HG03159 (cell line): ENCODE results near the gene PHKB.
"Not testable (repeated sequence)": the region's sequence is repeated elsewhere in the genome, so short reads cannot be mapped to it uniquely, and the experiment has no call there.

ENCODE experiments used
- ATAC-seq: cut with Tn5 transposase; IDR thresholded peaks from one replicate; pipeline ENCODE4 v1.9.1; 2021; ENCODE audit warnings: mild to moderate bottlenecking, moderate library complexity; ENCODE audit not compliant: unreplicated experiment

PHKB gene

DNA sequence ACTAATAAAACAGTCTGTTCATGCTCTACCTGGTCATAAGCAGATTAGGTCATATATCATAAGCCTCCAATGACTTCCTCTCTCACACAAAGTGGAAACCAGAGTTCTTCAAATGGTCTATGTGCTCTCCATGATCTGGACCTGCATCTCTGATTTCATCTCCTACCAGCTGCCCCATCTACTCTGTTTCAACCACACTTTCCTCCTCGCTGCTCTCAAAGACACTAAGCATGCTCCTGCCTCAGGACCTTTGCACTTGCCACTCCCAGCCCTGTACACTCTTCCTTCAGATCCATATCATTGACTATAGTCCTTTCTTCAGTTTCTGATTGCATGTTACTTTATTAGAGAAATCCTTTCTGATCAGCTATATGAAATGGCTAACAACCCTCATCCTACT is 196.8 kb downstream of the PHKB start:
- ATAC-seq, result no peak

DNA sequence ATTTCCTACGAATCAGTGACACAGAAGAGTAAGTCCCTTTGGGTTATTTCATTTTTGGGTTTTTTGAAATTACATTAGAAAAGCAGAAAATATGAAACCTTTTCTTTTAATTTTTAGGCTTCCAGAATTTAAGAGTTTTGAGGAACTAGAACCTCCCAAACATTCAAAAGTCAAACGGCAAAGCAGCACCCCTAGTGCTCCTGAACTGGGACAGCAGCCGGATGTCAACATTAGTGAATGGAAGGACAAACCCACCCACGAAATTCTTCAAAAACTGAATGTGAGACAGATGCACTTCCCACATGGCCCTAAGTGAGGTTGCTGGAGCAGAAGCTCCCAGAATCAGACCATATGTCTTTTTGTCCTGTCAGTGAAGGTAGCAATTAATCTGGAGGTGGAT is 199.4 kb downstream of the PHKB start:
- no peak for ATAC-seq

DNA sequence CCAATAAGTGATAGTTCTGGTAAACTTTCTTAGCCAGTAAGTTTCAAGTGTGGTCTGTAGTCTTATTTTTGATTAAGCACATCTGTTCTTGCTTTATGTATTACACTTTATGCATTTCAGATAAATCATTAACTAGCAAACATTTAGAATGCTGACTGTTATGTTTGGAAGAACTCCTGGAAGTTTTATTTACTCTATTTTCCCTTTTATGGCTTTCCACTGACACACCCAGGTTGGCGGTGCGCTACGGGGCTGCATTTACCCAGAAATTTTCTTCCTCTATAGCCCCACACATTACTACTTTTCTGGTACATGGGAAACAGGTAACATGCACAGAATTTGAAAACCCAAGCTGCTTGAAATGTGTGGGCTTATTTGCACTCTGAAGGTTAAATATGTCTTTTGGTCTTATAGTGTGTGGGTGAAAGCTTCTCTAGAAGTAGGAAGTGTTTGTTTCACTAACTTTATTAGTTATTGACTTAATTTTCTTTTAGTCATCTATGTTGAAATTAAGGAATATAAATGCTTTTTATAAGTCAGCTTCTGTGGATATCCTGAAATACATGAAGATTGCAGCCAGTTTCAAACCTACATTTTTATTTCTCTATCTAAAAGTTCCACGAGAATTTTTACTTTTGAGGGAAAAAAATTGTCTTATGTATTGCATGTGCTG is 203.7 kb downstream of the PHKB start:
- ATAC-seq, result no peak

DNA sequence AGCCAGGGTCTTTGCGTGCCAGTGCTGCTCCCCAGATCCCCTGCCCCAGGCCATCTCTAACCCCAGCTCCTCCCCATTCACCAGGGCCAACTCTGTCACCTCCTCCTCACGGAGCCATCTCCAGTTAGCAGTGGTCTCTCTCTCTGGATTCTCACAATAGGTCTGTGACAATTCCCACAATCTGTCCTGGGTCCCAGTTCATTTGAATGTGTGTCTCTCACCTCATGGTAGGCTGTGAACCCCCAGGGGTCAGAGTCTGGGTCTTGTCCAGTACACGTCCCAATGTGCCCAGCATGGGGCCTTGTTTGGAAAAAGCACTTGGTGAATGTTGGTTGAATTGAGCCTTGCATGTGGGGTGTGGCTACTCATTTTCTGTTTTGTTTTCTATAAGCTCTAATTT is 205.3 kb downstream of the PHKB start:
- no peak for ATAC-seq

DNA sequence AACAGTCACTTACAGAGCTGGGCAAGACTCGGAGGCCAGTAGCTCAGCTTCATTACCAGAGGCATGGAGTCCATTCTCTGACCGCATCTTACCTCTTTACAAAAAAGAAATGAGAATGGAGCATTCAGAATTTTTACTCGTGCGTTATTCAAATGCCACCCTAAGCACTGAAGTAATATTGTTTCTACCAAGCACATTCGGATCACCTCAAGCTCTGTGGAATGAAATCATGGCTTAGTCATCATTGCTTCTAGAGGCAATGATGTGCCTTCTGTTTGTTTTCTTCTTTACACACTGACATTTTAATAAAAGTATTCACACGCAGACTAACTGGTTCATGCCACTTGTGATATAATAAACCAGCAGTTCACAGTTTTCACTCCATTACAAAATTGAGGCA is 206.8 kb downstream of the PHKB start:
- no peak for ATAC-seq

DNA sequence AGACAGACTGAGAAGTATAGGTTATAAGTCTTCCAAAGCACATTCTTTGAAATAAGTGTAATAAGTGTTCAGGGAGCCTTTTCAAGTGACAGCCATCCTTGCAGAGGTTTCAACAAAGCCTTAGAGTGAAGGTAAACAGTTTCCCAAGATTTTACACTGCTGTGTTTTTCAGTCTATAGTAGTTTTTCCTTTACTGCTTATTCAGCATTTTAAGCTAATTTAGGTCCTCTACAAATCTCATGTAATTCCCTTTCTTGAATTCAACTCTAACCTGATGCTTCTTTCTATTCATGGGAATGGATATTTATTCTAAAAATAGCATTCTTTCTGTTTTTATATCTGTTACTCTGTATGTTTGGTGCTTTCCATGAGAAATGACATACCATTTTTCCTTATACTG is 211.3 kb downstream of the PHKB start:
- ATAC-seq, result no peak

DNA sequence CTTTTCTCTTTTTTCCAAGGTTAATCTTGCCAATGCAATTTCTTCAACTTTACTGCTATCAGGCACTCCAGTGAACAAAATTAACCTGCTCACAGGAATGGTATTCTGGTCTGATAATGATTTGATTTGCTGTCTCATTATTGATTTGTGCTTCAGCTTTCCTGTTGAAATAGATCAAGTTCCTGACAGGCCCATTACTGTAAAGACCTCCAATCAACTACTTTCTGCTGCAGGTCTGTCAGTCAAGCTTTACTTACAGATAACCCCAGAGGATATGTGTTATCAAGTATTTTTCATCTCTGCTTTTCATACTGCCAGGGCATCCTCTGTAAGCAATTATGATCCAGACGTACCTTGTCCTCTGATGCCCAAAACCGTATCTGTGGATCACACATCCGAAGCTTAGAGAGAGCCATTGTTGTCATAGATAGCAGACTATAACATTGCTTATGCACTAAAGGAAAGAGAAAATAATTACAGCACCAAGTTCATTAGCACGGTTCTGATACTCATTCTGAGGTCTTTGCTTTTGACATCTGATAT is 215.6 kb downstream of the PHKB start:
- ATAC-seq, result no peak

DNA sequence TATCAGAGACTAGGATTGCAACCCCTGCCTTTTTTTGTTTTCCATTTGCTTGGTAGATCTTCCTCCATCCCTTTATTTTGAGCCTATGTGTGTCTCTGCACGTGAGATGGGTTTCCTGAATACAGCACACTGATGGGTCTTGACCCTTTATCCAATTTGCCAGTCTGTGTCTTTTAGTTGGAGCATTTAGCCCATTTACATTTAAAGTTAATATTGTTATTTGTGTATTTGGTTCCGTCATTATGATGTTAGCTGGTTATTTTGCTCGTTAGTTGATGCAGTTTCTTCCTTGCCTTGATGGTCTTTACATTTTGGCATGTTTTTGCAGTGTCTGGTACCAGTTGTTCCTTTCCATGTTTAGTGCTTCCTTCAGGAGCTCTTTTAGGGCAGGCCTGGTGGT is 220.4 kb downstream of the PHKB start:
- ATAC-seq, result not testable (repeated sequence)

DNA sequence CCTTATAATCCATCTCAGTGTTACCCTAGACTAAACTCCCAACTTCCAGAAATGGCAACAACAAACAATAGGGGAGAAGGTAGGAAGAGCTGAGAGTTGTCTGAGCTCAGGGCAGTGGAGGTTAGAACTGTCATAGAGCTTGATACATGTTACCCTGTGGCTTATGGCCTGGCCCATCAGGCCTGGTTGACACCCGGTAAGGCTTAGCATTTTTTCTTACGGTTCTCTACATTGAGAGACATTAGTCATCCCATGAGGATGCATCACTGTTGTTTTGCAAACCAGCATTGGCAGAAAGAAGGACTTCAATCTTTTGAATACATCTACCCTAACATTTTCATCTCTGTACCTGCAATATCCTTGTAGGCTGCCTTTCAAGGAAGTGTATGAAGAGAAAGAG is 226.6 kb downstream of the PHKB start:
- ATAC-seq, result no peak

DNA sequence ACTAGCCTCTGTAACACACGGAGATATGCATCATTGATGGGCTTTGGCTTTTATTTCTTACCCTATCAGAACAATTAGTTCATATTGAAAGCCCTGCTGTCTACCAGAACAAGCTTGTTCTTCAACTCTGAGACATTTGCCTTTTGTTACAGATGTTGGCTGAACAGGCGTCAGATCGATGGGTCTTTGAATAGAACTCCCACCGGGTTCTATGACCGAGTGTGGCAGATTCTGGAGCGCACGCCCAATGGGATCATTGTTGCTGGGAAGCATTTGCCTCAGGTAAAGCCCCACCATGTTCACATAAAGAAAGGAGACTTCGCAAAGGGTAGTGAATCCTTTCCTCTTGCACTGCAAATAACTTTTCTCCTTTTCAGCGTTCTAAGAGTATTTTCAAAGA is 232.1 kb downstream of the PHKB start:
- ATAC-seq, result no peak

DNA sequence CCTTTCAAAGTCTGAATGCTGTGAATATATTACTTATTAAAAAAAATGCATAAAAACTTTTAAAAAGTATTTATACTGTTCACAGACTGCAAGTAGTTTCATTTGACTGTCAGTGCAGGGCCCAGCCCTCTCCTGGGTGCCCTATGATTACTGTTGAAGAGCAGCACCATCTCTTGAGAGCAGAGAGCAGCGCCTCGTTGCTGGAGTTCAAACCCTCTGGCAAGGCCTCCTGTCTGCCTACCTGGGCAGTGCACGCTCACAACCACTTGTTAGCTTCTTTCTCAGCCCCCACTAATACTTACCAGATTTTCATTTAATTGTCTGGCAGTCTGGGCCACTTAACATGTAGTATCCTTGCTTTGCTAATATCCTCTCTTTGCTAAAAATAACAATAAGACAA is 233.4 kb downstream of the PHKB start:
- ATAC-seq, result no peak

DNA sequence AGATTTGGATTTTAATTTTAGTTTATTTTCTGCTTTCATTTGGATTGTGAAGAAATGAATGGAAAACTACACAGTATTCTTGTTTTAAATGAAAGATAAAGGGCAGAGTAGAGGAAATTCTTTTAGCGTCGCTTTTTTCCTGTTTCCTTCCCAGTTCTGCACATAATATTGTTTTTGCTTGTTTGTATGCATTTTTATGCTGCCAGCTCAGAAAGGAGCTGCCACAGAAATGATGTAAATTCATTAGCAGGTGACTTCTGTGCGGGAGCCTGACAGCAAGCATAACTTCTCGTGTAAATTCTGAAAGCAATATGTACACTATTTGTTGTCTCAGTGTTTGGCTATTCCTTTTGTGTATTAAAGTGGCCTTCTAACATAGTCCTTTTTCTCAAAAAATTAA is 234.6 kb downstream of the PHKB start:
- no peak for ATAC-seq

DNA sequence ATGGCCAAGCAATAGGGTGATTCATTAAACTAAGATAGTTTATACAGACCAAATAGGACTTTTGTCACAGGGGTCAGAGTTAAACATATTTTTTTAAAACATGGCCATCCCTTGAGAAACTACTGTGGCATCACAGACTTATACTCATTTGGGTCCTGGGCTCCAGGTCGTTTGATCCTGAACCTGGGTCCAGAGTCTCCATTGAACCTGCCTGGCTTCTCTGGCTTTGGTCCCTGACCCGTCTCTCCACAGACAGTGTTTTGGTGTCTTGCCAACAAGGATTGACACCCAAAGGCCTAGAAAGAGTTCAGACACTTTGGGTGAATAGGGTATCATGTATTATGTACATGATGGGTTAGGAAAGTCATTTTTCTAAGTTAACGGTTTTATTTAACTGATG is 236.7 kb downstream of the PHKB start:
- ATAC-seq, result no peak

DNA sequence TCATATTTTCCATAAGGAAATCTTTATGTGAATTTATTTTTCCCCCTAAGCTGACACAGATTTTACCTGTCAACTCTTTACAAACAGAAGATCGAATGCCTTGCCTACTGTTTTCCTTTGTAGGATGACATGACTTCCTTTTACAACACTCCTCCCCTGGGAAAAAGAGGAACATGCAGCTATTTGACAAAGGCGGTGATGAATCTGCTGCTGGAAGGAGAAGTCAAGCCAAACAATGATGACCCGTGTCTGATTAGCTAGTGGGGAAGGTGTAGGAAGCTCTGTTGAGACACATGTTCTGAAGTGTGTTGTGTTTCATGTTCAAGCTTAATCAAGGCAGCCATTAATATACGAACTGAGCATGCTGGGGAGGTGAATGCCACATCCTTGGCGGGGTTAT is 238.0 kb downstream of the PHKB start:
- ATAC-seq, result no peak

DNA sequence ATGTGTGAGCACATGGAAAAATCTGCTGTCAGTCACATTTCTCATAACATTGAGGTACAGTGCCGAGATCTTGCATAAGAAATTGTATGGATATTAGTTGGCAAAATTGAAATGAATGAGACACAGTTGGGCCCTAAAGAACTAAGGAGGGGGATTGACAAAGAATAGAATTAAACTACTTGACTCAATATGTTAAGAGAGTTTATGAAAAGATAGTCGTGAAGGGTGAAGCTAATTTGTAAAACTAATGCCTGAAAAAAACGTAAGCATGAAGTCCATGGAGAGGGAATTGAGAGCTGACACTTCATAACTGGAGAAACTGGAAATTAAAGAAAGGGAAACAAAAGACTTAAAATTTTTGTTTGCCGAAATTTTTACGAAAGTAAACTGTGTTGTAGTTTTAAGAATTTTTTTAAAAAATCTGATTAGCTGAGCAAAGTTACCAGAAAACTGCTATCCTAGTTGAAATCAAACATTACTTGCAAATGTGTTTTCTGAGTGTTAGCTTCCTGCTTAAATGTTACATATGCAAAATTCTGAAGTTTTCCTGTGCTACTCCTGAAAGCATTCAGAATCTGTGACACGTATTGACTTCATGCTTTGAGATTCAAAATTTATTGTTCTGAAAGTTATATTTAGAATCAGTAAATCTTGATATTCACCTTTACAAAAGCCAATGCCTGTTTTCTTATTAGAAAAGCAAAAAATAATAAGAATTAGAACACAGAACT is 239.9 kb downstream of the PHKB start:
- no peak for ATAC-seq

DNA sequence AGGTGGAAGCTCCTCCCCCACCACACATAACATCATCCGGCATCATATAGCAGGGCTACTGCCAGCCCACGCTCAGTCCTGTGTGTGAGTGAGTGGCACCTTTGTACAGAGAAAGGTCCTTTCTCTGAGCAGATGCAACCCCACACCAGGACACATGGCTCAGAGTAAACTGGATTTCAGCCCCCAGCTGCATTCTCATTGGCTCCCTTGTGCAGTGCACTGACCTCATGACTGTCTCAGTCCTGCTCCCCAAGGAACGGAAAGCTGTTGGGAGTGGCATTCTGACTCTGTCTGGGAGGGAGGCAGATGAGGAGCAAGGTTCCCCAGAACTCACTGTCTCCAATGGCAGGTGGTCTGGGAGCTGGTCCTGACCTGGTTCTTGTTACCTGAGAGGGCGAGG is 244.1 kb downstream of the PHKB start:
- no peak for ATAC-seq

DNA sequence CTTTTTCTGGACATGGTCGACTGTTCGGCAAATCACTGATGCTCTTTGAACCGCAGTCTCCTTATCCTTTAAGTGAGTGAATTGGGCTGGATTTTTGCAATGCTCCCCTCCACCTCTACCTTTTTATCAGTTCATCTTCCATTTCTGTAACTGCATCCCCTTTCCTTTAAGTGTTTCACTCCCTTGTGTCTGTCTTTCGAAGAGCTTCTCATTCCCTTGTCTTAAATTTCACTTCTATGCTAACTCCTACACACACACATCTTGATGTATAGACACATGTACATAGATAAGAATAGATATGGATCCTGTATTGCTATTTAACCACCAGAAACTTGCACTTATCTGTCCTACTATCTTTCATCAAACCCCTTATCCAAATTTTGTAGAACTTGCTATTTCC is 250.7 kb downstream of the PHKB start:
- no peak for ATAC-seq

DNA sequence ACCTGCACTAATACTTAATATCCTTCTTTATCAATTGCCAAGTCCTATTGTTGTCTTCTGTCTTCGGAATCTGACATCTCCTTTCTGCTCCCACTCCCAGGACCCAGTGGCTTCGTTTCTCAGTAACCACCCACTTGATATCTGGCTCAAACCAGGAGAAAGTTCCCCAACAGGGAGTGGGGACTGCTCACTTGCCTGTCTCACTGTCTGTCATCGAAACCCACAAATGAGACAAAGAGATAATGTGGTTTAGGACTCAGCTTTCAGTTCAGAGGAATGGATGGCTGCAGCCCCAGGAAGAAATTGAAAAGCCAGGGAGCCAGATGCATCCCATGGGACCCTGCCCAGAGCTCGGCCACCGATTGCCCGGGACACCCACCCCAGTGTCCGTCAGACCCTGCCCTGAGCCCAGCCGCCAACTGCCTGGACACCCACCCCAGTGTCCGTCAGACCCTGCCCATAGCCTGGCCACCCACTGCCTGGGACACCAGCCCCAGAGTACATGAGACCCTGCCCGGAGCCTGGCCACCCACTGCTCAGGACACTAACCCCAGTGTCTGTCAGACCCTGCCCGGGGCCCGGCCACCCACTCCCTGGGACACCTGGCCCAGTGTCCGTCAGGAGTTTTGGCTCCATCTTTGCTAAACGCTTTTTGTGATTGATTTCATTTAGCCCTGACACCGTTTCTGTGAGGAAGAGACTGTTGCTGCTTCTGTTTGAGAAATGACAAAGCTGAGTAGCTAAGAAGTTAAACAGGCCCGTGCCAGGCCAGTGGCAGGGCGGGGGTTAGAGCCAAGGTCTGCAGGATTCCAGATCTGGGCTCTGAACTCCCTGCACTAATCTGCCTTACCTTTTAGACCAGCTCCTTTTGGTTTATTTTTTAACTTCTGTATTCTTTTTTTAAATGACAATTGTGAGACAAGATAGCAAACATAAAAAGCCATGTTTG is 251.4 kb downstream of the PHKB start:
- ATAC-seq, result no peak

DNA sequence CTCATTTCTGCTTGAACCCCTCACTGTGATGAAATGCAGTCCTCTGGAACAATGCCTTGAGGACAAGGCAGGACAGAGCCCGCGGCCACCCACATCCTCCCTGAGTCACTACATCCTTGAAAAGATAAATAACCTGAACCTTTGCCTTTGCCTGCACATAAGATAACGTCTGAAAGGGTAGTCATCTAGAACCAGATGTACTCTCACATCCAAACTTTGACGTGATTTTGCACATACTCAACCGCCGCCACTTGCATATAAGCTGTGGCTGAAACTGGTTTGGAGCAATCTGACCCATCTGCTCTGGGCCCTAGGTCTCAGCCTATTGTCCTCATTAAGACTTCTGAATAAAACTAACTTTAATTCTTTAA is 252.1 kb downstream of the PHKB start:
- ATAC-seq, result peak; percentile 58

DNA sequence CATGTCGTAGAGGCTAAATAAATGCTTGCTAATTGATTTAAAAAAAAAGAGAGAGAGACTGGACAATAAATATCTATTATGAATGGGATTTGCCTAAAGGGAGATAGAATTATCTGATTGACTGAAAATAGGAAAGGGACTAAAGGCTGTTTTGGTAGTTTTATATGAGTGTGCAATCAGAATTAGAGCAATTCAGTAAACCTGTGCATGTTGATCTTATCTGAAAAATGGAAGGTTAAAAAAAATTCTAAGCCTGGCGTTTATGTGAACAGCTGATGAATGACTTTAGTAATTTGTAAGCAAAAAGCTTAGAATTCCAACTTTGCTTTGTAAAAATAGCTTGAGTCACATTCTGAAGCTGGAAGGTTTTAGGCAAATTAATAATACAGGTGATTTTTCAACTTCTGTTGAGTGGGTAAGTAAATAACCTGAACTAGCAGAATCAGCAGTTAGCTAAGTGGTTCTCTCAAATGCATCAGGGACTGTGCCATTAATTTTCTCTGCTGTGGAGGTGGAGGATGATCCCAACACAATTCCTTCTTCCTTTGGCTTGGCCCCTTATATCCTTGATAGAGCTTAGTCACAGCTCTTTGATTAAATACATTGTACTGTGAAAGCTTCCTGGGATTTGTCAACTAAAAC is 254.4 kb downstream of the PHKB start:
- no peak for ATAC-seq

DNA sequence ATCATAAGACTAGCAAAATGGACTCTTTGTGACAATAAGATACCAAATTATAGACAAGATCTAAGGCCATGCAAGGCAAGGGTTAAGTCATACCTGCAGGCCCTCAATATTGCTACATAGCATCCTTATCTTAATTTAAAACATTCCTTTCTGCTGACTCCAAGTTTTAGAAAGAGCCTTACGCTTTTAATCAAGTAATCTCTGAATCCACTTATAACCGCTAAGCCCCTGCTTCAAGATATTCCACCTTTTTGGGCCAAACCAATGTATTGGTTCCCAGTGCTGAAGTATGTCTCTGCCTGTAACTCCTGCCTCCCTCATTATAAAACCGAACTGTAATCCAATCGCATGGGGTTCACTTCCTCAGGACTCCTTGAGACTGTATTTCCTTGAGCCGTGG is 255.4 kb downstream of the PHKB start:
- no peak for ATAC-seq
